Measurements from ENCODE around the gene RSBN1.

RSBN1 gene

DNA sequence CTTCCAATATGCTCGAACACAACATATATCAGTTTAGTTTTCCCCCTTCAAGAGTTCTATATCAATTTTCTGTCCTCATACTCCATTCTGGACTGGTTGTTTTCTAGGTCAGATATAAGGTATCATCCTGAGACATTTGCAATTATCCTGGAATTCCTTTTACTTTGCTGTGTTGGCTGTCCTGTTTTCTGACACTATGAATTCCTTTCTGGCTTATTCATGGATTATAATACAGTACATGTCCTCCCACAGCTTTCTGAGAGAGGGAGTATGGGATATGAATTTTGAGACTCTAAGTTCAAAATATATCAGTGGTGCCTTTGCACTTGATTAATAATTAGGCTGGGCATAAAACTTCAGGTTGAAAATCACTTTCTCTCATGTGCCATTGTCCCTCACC lies 64.9 kb downstream of the RSBN1 start:
- no peak overlapping the region for H3K4me3 ChIP-seq (ENCODE audit: insufficient read depth, low read length, poor library complexity, severe bottlenecking)
- no peak overlapping the region for H3K4me2 ChIP-seq (ENCODE audit: low read depth, low read length, poor library complexity, severe bottlenecking)
- no peak overlapping the region for H3K9ac ChIP-seq (ENCODE audit: low read length)
- H3K36me3 ChIP-seq (ENCODE audit: low read length): peaks cover 7% of the 10 kb centered on the region; the same call in 1 of the 2 replicates
- H4K20me1 ChIP-seq (ENCODE audit: low read depth, low read length): no peaks in the 10 kb centered on the region
- H3K27me3 ChIP-seq (ENCODE audit: low read length): no peaks in the 10 kb centered on the region
- no peak overlapping the region for H3K27ac ChIP-seq (ENCODE audit: low read depth, low read length)
- peaks cover 4% of the 10 kb centered on the region; the same call in 1 of the 2 replicates for H3K79me2 ChIP-seq (ENCODE audit: insufficient read depth, low read length)
- H3K9me2 ChIP-seq (replicated peaks; ENCODE audit: insufficient read depth, low read length): no peaks in the 10 kb centered on the region
- TF ChIP-seq EZH2phosphoT487 (conservative IDR thresholded peaks at IDR 0.05; ENCODE audit: low read length): no peak
- H3K9me3 ChIP-seq (ENCODE audit: insufficient read depth, low read length): no peaks in the 10 kb centered on the region
- no peaks in the 10 kb centered on the region for H3F3A ChIP-seq (ENCODE audit: insufficient read depth)
- H2AFZ ChIP-seq (ENCODE audit: low read depth, low read length, severe bottlenecking): no peak overlapping the region

GRCh38 chr1:113745425-113745824 lies 66.9 kb downstream of the RSBN1 start:
- Histone ChIP-seq H3F3A (ENCODE audit: insufficient read depth) (no peaks in the 10 kb centered on the region), H4K20me1 (ENCODE audit: low read depth, low read length) (no peaks in the 10 kb centered on the region), H3K4me3 (ENCODE audit: insufficient read depth, low read length, poor library complexity, severe bottlenecking) (no peak overlapping the region), H3K9me2 (replicated peaks; ENCODE audit: insufficient read depth, low read length) (no peaks in the 10 kb centered on the region), H2AFZ (ENCODE audit: low read depth, low read length, severe bottlenecking) (no peak overlapping the region), H3K36me3 (ENCODE audit: low read length) (no peaks in the 10 kb centered on the region; the same call in 1 of the 2 replicates), H3K9me3 (ENCODE audit: insufficient read depth, low read length) (no peaks in the 10 kb centered on the region), H3K27ac (ENCODE audit: low read depth, low read length) (no peak overlapping the region), H3K9ac (ENCODE audit: low read length) (no peak overlapping the region), H3K79me2 (ENCODE audit: insufficient read depth, low read length) (no peaks in the 10 kb centered on the region), H3K27me3 (ENCODE audit: low read length) (no peaks in the 10 kb centered on the region), H3K4me2 (ENCODE audit: low read depth, low read length, poor library complexity, severe bottlenecking) (no peak overlapping the region)
- TF ChIP-seq EZH2phosphoT487 (conservative IDR thresholded peaks at IDR 0.05; ENCODE audit: low read length) (no peak), CTCF (IDR thresholded peaks at IDR 0.05; ENCODE audit: insufficient read depth, low read length, poor library complexity, severe bottlenecking) (no peak)

GRCh38 chr1:113744114-113744513 lies 68.2 kb downstream of the RSBN1 start:
- no peak overlapping the region for H3K27ac ChIP-seq (ENCODE audit: low read depth, low read length)
- no peaks in the 10 kb centered on the region for H3K79me2 ChIP-seq (ENCODE audit: insufficient read depth, low read length)
- TF ChIP-seq CTCF (IDR thresholded peaks at IDR 0.05; ENCODE audit: insufficient read depth, low read length, poor library complexity, severe bottlenecking): no peak
- TF ChIP-seq EZH2phosphoT487 (conservative IDR thresholded peaks at IDR 0.05; ENCODE audit: low read length): no peak
- no peaks in the 10 kb centered on the region for H3F3A ChIP-seq (ENCODE audit: insufficient read depth)
- no peak overlapping the region for H3K4me3 ChIP-seq (ENCODE audit: insufficient read depth, low read length, poor library complexity, severe bottlenecking)
- H2AFZ ChIP-seq (ENCODE audit: low read depth, low read length, severe bottlenecking): no peak overlapping the region
- H4K20me1 ChIP-seq (ENCODE audit: low read depth, low read length): no peaks in the 10 kb centered on the region
- H3K4me2 ChIP-seq (ENCODE audit: low read depth, low read length, poor library complexity, severe bottlenecking): no peak overlapping the region
- H3K9me3 ChIP-seq (ENCODE audit: insufficient read depth, low read length): no peaks in the 10 kb centered on the region
- H3K9me2 ChIP-seq (replicated peaks; ENCODE audit: insufficient read depth, low read length): no peaks in the 10 kb centered on the region
- H3K27me3 ChIP-seq (ENCODE audit: low read length): no peaks in the 10 kb centered on the region
- no peak overlapping the region for H3K9ac ChIP-seq (ENCODE audit: low read length)
- H3K36me3 ChIP-seq (ENCODE audit: low read length): no peaks in the 10 kb centered on the region; the same call in 1 of the 2 replicates

DNA sequence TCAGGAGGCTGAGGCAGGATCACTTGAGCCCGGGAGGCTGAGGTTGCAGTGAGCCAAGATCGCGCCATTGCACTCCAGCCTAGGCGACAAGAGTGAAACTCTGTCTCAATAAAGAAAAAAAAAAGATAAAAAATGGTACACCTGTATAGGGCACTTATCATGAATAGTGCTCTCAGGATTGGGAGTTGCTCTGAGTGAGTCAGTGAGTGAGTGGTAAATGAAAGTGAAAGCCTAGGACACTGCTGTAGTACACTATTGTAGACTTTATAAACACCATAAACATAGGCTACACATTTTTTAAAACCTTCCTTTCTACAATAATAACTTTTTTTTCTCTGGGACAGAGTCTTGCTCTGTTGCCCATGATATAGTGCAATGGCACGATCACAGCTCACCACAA lies 69.8 kb downstream of the RSBN1 start:
- Histone ChIP-seq H3K4me3 (ENCODE audit: insufficient read depth, low read length, poor library complexity, severe bottlenecking) (no peak overlapping the region), H4K20me1 (ENCODE audit: low read depth, low read length) (no peaks in the 10 kb centered on the region), H3K9ac (ENCODE audit: low read length) (no peak overlapping the region), H3K36me3 (ENCODE audit: low read length) (no peaks in the 10 kb centered on the region; the same call in 1 of the 2 replicates), H3K9me3 (ENCODE audit: insufficient read depth, low read length) (no peaks in the 10 kb centered on the region), H3K79me2 (ENCODE audit: insufficient read depth, low read length) (no peaks in the 10 kb centered on the region), H3K27ac (ENCODE audit: low read depth, low read length) (no peak overlapping the region), H3K9me2 (replicated peaks; ENCODE audit: insufficient read depth, low read length) (no peaks in the 10 kb centered on the region), H3K4me2 (ENCODE audit: low read depth, low read length, poor library complexity, severe bottlenecking) (no peak overlapping the region), H3F3A (ENCODE audit: insufficient read depth) (no peaks in the 10 kb centered on the region), H2AFZ (ENCODE audit: low read depth, low read length, severe bottlenecking) (no peak overlapping the region), H3K27me3 (ENCODE audit: low read length) (no peaks in the 10 kb centered on the region)
- no peak for TF ChIP-seq EZH2phosphoT487 (conservative IDR thresholded peaks at IDR 0.05; ENCODE audit: low read length)
- TF ChIP-seq CTCF (IDR thresholded peaks at IDR 0.05; ENCODE audit: insufficient read depth, low read length, poor library complexity, severe bottlenecking): no peak
